Hematopoietic multipotent progenitor cell treated with erythropoietin and hydrocortisone succinate and interleukin-3 and kit ligand, for 6 days (in vitro differentiated cells): ENCODE data around the gene GALNT12.

Experiments
- DNase-seq: peaks from one replicate; pipeline ENCODE4 v3.0.0-alpha.2; 2015

GALNT12 gene

GRCh38 chr9:98805506-98806272 lies 1.8 kb upstream of the GALNT12 start:
- DNase-seq, result no peak

GRCh38 chr9:98806394-98807035 lies 955 bp upstream of the GALNT12 start:
- DNase-seq, result no peak

- DNase-seq, result peak; percentile 37
Observed at GRCh38 chr9:98807814-98808195, 335 bp downstream of the GALNT12 start.

- DNase-seq, result peak; percentile 58
Observed at GRCh38 chr9:98808411-98808815, 943 bp downstream of the GALNT12 start.

- DNase-seq, result no peak
Observed at GRCh38 chr9:98808875-98809274, 1.4 kb downstream of the GALNT12 start.

- DNase-seq, result no peak
Observed at GRCh38 chr9:98809311-98810101, 2.0 kb downstream of the GALNT12 start.

- DNase-seq, result peak; percentile 30
Observed at GRCh38 chr9:98810102-98810842, 2.8 kb downstream of the GALNT12 start.

GRCh38 chr9:98811051-98811650 lies 3.7 kb downstream of the GALNT12 start:
- DNase-seq, result no peak

GRCh38 chr9:98815391-98815951 lies 8.0 kb downstream of the GALNT12 start:
- DNase-seq, result no peak

GRCh38 chr9:98818764-98819163 lies 11.3 kb downstream of the GALNT12 start:
- no peak for DNase-seq

- no peak for DNase-seq
Observed at GRCh38 chr9:98819231-98819630, 11.8 kb downstream of the GALNT12 start.

GRCh38 chr9:98821831-98822230 lies 14.4 kb downstream of the GALNT12 start:
- DNase-seq, result no peak

- no peak for DNase-seq
Observed at GRCh38 chr9:98822661-98823060, 15.2 kb downstream of the GALNT12 start.

- DNase-seq, result no peak
Observed at GRCh38 chr9:98823666-98824334, 16.3 kb downstream of the GALNT12 start.

- DNase-seq, result no peak
Observed at GRCh38 chr9:98825414-98825813, 17.9 kb downstream of the GALNT12 start.

- no peak for DNase-seq
Observed at GRCh38 chr9:98826716-98827115, 19.2 kb downstream of the GALNT12 start.

- no peak for DNase-seq
Observed at GRCh38 chr9:98829766-98830165, 22.3 kb downstream of the GALNT12 start.

GRCh38 chr9:98830554-98830953 lies 23.1 kb downstream of the GALNT12 start:
- DNase-seq, result no peak

- no peak for DNase-seq
Observed at GRCh38 chr9:98831696-98832095, 24.2 kb downstream of the GALNT12 start.

- no peak for DNase-seq
Observed at GRCh38 chr9:98832768-98833089, 25.3 kb downstream of the GALNT12 start.

- DNase-seq, result no peak
Observed at GRCh38 chr9:98833090-98833956, 25.9 kb downstream of the GALNT12 start.
